Heart left ventricle (tissue), 13 donors: ENCODE data around the gene CCDC77.

Experiments
- POLR2A ChIP-seq, 2 donors: fragments of 450-650 bp; IDR thresholded peaks; one replicate each; pipeline ENCODE4 v1.6.1; 2017; ENCODE audit warnings: antibody characterized with exemption in 2 of 2, mild to moderate bottlenecking in 2 of 2, moderate library complexity in 2 of 2
- TF ChIP-seq, protein P1 (sequence below), 12 donors: fragments of 200-600 bp; sonication (generic) in 4 of 12; IDR thresholded peaks; one replicate each; pipeline versions ENCODE4 v1.5.0 to v1.8.0; 2018 to 2022; ENCODE audit warnings: antibody characterized with exemption in 12 of 12, mild to moderate bottlenecking in 5 of 12
- donor health status: ischemic (EF 13 %, LVEDD 7.1; RV severe dilation, severe dysfunction).
- donor health status: DM: no; HTN: yes; CAD: no.
- donor health status: DM: no; HTN: no; CAD: no.
- donor health status: ischemic (EF 25% LVEDD 6.9; RV normal size, moderate dysfunction).
- donor health status: ischemic (EF 25% LVEDD 5.7; RV mildly dilated, moderate dysfunction).
- donor health status: ischemic (EF 35%, LVEDD 5.7; RV mildly dilated, moderate dysfunction).
- donor health status: nonischemic (EF 11% LVEDD 7.7; RV severe dilation, severe dysfunction).
- donor health status: DM: yes; HTN: yes; CAD: no.
- donor health status: PGD.
- donor health status: ischemic (EF 29% LVEDD 5.4; RV normal size, mild dysfunction).
- donor health status: nonischemic (EF 23%, LVEDD 6.1; RV moderate dilation, normal function).

- TF ChIP-seq, protein P1, sequence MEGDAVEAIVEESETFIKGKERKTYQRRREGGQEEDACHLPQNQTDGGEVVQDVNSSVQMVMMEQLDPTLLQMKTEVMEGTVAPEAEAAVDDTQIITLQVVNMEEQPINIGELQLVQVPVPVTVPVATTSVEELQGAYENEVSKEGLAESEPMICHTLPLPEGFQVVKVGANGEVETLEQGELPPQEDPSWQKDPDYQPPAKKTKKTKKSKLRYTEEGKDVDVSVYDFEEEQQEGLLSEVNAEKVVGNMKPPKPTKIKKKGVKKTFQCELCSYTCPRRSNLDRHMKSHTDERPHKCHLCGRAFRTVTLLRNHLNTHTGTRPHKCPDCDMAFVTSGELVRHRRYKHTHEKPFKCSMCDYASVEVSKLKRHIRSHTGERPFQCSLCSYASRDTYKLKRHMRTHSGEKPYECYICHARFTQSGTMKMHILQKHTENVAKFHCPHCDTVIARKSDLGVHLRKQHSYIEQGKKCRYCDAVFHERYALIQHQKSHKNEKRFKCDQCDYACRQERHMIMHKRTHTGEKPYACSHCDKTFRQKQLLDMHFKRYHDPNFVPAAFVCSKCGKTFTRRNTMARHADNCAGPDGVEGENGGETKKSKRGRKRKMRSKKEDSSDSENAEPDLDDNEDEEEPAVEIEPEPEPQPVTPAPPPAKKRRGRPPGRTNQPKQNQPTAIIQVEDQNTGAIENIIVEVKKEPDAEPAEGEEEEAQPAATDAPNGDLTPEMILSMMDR (IDR thresholded peaks at IDR 0.05): no peak
- TF ChIP-seq POLR2A (IDR thresholded peaks at IDR 0.05): no peak
Observed at GRCh38 chr12:454833-455232, 53.4 kb downstream of the CCDC77 start.
